NCI-H2196 treated with DMSO at 0.1 percent for 48 hours (cell line): ENCODE measurements around the gene TBL2.
"Not testable (repeated sequence)": the region's sequence is repeated elsewhere in the genome, so short reads cannot be mapped to it uniquely, and the experiment has no call there.

ENCODE experiments used
- DNase-seq: peaks from one replicate; lab custom pipeline; 2025; ENCODE audit not compliant: unreplicated experiment; lab: John Stamatoyannopoulos, UW

The TBL2 gene

GRCh38 chr7:73606801-73607691, 28.7 kb upstream of the TBL2 start:
- no peak for DNase-seq

GRCh38 chr7:73605601-73606220, 27.3 kb upstream of the TBL2 start:
- DNase-seq, result no peak

GRCh38 chr7:73602721-73603651, 24.6 kb upstream of the TBL2 start:
- DNase-seq, result no peak

- no peak for DNase-seq
Observed at GRCh38 chr7:73599916-73600315, 21.5 kb upstream of the TBL2 start.

GRCh38 chr7:73599151-73599882, 20.9 kb upstream of the TBL2 start:
- no peak for DNase-seq

GRCh38 chr7:73597978-73598782, 19.8 kb upstream of the TBL2 start:
- DNase-seq, result no peak

GRCh38 chr7:73596191-73597065, 18.0 kb upstream of the TBL2 start:
- DNase-seq, result no peak

- DNase-seq, result no peak
Observed at GRCh38 chr7:73595358-73595757, 17.0 kb upstream of the TBL2 start.

- DNase-seq, result no peak
Observed at GRCh38 chr7:73593207-73594045, 15.0 kb upstream of the TBL2 start.

GRCh38 chr7:73586911-73587310, 8.5 kb upstream of the TBL2 start:
- no peak for DNase-seq

- DNase-seq, result no peak
Observed at GRCh38 chr7:73585196-73585595, 6.8 kb upstream of the TBL2 start.

- no peak for DNase-seq
Observed at GRCh38 chr7:73582664-73583202, 4.4 kb upstream of the TBL2 start.

GRCh38 chr7:73581006-73581405, 2.6 kb upstream of the TBL2 start:
- not testable (repeated sequence) for DNase-seq

- DNase-seq, result no peak
Observed at GRCh38 chr7:73577627-73578341, 595 bp downstream of the TBL2 start.

GRCh38 chr7:73573791-73574190, 4.6 kb downstream of the TBL2 start:
- DNase-seq, result no peak

- DNase-seq, result no peak
Observed at GRCh38 chr7:73573276-73573675, 5.1 kb downstream of the TBL2 start.

- no peak for DNase-seq
Observed at GRCh38 chr7:73572767-73573186, 5.6 kb downstream of the TBL2 start.
